ENCODE results near the gene IL1R1. TPM values are rescaled to one million over a fixed set of nuclear protein-coding genes. Genes with fewer than 3 reads are reported as not detected.
A peak's percentile ranks its signal among the peaks of the same experiment; 100 is the strongest.

Gene IL1R1
- total RNA-seq, 1 donor from 2014 or later, result 7.2 TPM

DNA sequence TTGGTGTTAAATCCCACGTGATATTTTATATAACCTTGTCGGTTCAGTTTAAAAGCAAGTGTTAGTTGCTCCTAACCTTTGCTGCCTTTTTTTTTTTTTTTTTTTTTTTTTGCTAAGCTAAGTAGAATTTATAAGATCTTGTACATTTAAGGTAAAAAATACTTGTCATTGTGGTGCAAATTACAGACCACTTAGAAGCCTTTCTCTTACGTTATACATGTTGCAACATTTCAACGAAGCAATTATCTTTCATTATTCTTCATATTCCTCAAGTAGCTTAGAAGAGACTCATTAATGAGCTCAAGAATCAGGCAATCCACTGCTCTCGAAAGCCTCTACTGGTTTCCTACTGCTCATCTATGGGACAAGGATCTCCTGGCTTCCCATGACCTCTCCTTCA is 29.4 kb downstream of the IL1R1 start:
- DNase-seq (ENCODE audit: low read depth in 2 of 2), result no peak

DNA sequence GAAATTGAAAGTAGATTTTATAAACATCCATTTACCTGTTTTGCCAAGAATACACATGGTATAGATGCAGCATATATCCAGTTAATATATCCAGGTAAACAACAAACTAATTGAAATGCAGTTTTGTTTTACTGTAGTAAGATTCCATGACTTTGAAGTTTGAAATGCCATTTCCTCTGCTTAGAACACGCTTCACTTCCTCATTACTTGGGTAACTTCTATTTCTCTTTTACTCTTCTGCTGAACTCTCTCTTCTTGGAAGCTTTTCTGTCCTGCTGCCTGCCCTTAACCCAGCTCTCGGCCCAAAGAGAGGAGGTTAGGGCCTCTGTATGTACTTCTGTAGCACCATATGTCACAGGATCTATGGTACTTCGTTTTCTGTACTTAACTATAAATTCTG is 30.2 kb downstream of the IL1R1 start:
- DNase-seq (ENCODE audit: low read depth in 2 of 2), result no peak

DNA sequence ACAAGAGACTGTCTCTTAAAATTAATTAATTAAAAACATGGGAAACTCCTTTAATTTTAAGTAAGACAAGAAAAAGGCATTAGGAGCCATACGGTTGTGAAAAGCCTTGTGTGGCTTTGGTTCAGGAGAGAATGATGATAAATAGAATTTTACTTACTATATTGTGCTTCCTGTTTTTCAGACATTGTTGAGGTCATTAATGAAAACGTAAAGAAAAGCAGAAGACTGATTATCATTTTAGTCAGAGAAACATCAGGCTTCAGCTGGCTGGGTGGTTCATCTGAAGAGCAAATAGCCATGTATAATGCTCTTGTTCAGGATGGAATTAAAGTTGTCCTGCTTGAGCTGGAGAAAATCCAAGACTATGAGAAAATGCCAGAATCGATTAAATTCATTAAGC is 33.6 kb downstream of the IL1R1 start:
- DNase-seq (ENCODE audit: low read depth in 2 of 2), result no peak

DNA sequence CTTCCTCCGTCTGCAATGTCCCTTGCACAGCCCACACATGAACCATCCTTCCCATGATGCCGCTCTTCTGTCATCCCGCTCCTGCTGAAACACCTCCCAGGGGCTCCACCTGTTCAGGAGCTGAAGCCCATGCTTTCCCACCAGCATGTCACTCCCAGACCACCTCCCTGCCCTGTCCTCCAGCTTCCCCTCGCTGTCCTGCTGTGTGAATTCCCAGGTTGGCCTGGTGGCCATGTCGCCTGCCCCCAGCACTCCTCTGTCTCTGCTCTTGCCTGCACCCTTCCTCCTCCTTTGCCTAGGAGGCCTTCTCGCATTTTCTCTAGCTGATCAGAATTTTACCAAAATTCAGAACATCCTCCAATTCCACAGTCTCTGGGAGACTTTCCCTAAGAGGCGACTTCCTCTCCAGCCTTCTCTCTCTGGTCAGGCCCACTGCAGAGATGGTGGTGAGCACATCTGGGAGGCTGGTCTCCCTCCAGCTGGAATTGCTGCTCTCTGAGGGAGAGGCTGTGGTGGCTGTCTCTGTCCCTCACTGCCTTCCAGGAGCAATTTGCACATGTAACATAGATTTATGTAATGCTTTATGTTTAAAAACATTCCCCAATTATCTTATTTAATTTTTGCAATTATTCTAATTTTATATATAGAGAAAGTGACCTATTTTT is 35.4 kb downstream of the IL1R1 start:
- no peak for DNase-seq (ENCODE audit: low read depth in 2 of 2)

DNA sequence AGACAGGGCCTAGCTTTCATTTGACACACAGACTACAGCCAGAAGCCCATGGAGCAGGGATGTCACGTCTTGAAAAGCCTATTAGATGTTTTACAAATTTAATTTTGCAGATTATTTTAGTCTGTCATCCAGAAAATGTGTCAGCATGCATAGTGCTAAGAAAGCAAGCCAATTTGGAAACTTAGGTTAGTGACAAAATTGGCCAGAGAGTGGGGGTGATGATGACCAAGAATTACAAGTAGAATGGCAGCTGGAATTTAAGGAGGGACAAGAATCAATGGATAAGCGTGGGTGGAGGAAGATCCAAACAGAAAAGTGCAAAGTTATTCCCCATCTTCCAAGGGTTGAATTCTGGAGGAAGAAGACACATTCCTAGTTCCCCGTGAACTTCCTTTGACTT is 36.5 kb downstream of the IL1R1 start:
- DNase-seq (ENCODE audit: low read depth in 2 of 2), result no peak

DNA sequence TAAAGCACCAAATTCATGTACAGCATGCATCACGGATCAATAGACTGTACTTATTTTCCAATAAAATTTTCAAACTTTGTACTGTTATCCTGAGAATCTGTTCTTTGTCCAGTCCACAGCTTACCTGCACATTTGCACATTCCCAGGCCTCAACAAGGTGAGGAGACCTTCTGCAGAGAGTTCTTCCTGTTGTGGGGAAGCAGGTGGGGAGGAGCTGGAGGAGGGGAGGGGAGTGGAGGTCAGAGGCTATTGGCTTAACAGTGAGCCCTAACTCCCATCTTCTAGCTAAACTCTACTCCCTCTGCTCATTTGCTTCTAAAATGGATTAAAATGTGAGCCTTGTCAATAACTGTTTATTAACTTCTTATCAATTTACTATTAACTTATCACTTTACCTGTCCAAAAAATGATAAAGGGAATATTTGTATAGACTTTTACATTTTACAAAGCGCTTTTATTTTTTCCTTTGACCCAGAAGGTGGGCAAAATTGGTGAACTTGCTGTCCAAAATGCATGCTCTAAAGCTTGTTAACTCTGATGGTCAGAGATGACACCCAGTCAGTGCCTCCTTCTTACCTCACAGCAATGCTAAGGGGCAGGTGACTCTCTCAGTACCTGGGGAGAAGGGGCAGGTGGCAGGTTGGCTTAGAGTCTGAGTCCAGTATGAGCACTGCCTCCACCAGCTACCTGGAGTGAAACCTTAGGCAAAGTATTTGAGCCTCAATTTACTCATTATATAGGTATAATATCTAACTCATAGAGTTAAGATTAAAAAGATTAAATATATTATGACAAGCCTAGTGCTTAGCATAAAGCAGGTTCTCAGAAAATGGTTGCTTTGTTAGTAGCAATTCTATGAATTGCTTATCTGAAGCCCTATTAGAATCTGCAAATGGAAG is 37.5 kb downstream of the IL1R1 start:
- DNase-seq (ENCODE audit: low read depth in 2 of 2), result no peak

DNA sequence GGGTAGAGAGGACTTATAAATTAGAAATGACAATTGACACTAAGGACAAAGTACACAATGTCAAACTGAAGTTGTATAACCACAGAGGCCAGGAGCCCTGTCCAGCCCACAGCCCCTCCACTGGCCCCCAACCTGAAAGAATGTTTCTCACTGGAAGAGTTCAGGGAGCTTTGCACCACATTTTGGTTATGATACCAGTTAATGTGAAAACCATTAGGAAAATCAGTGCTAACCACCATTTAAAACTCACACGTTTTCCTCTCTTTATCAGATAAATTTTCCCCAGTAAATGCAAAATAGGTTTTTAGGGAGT is 38.1 kb downstream of the IL1R1 start:
- DNase-seq (ENCODE audit: low read depth in 2 of 2), result no peak

DNA sequence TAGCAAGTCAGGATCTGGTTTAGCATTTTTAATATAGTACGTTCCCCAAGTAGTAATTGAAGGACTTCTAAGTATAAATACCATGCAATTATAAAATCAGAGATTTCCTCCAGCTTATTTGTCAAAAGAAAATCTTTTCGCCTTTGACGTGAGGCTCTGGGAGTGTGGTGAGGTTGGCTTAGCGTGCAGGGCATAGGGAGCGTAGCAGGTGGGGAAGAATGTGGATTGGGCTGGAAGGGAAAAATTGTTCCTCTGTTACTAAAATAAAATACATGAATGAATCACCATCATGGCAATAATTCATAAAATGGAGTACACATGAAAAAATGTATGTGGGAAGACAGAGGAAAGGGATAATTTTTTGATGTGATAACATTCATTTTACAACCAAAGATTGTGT is 38.8 kb downstream of the IL1R1 start:
- no peak for DNase-seq (ENCODE audit: low read depth in 2 of 2)

DNA sequence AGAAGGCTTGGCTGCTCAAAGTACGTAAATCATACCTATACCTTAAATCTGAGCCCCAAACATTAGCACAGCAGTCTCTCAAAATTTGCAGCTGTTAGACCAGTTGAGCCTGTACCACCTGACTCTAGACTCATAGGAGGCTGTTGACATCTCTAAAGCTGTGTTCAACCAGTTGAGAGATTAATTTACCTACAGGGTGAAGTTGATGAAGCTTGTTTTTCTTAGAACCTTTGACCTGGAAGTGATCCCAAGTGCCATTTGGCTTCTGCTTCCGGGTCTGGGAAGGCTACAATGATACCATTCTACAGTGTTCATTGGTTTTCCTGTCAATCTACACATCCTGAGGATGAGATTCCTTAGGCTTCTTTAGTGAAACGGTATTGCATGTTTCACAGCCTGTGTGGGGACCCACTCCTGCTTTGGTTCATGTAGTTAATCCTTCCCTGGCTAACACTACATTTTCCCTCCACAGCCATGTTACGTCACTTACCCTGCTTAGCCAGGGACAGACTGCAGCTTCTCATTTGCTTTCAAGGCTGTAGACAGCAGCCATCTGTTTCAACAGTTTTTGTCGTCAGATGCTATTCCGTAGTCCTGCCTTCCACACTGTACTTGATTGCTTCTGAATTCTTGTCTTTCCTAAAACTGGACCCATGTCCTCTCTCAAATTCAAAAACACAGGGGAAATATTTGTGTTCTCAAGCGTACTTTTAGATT is 39.5 kb downstream of the IL1R1 start:
- no peak for DNase-seq (ENCODE audit: low read depth in 2 of 2)

DNA sequence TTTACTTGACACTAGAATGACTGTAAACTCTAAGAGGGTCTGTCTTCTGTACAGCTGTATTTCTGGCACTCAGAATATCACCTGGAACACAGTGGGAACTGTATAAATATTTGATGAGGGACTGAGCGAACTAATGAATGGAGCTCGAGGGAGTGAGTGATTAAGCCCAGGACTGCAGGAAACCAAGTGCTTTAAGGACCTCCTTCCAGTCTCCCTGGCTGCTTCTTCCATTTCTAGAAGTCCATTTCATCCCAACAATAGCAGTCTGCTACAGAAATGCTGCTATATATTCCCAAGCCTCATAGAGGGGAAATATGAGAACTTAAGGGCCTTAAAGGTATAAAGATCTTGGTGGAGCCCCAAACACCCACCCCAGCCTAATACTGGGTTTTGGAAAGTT is 41.5 kb downstream of the IL1R1 start:
- DNase-seq (ENCODE audit: low read depth in 2 of 2), result no peak

DNA sequence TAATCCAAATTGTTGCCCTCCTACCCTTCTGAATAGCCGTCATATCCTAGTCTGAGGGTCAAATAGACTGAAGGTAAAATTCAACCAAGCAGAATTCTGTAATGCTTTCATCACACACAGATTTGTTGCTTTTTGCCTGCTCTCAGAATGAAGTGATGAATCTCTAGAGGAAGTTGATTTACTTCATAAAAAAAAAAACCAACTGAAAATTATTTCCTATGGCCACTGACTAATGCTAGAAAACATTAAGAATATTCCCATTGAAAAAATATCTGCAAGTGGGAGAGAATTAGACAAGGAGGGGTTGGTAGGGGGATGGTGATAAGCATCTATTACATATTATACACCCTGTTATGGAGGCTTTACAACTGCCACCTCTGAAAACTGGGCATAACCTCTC is 42.0 kb downstream of the IL1R1 start:
- no peak for DNase-seq (ENCODE audit: low read depth in 2 of 2)

DNA sequence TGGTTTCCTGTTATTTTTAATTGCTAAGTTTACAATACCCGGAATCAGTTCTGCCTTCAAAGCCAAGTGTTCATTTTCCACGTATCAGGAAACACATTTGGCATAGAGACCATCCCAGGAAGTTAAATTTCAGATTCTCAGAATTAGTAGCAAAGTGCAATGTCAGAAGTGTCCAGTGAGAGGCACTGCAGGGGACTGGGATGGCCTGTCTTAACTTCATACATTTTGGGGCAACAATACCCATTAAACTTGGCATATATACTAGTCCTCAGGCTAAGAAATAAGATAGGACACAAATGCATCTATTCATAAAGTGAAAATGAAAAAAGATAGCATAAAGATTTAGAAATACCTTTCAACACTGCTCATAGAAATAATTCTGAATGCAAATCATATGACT is 42.8 kb downstream of the IL1R1 start:
- peak; percentile 50 to 59 for DNase-seq (ENCODE audit: low read depth in 2 of 2)

DNA sequence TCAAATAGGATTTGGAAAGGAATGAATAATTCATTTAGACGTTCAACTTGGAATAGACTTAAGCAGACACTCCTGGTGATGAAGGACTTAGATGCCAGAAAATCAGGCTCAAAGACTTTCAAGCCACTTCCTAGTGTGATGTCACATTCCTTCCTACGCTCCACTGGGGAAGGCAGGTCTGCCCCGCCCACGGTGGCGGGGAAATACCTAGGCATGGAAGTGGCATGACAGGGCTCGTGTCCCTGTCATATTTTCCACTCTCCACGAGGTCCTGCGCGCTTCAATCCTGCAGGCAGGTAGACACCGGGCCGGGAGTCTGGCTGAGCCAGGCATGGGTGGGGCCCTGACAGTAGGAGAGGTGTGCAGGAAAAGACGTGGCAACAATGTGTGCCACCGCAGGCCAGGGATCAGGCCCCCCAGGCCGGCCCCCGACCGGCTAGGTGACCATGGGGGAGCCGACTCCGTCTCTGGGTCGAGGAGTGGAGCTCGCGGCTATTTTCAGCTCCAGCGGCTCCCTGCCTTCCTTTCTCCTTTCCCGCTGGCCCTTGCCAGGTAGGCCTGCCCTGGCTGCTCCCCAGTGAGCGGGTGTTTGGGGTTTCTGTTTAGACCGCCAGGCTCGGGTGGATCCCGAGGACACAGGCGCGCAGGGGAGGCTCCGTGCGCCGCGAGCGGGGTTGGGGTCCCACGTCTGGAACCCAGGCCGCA is 44.4 kb downstream of the IL1R1 start, which contains the start of gene IL1RL2:
TSS of gene IL1RL2 (plus strand) at position 233 of the 705 bp plus-strand sequence. CDS start 845 bp downstream, outside the sequence.
- no peak for DNase-seq (ENCODE audit: low read depth in 2 of 2)

DNA sequence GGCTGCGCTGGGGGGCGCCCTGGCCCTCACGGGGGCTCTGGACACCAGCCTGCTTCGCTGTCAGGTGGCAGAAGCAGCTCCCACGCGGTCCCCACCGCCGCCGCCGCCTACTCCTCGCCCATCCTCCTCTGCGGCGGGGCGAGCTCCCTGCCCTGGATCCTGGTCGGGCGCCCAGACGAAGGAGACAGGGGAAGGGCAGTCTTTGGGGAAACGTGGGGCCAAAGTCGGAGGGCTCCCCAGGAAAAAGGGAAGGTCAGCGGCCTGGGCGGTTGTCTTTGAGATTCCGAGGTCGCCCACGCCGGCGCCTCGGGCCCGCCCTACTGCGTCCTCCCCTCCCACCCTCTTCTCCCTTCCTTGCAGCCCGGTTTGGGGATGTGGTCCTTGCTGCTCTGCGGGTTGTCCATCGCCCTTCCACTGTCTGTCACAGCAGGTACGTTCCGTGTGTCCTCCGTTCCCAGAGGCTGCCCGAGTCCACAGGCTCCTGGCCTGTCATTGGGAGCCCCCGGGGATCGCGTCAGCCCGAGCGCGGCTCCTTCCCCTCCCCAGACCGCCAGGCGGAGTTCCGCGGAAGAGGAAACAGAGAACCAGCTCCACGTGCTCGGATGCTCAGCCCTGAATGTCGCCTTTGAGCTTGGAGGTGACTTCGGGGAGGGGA is 45.1 kb downstream of the IL1R1 start:
- DNase-seq (ENCODE audit: low read depth in 2 of 2), result peak in 1 of 2 donors; percentile 10

DNA sequence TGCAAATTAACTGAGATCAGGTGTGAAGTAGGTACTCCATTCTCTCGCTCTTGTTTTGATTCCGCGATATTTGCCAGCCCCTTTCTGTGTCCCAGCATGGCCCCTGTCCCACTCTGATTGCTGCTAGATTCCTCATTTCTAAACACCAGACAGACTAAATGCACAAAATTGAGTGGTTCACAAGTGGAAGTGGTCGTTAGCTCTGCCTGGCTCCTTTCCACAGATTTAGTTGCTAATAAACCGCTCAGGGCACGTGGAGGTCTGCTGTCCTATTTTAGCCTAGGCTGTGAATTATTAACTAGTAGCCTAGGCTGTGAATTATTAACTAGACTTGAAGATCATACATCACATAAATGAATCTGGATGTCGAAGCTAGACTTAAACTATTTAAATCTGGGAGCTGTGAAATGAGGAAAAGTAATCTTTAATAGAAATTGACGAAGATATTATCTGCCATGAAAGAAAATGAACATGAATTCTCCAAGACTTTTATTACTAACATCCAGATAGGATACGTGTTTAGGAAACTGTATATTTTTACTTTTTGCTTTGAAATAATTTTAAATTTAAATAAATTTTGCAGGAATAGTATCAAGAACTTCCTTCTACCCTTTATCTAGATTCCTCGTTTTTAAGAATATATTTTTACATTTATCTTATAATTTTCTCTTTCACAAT is 48.0 kb downstream of the IL1R1 start:
- no peak for DNase-seq (ENCODE audit: low read depth in 2 of 2)

DNA sequence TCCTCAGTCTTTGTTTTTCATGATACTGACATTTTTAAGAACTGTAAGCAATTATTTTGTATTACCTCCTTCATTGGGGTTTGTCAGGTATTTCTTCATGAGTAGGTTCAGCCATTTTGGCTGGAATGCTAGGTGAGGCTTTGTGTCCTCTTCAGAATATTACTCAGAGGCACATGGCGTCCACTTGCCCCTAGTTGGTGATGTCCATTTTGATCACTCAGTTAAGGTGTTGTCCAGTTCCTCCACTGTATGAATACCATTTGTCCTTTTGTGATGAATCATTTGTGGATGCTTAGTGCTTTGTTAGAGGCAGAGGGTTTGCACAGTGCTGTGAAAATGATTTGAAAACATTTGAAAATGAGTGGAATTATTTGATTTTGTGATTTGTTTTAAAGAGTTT is 49.0 kb downstream of the IL1R1 start:
- DNase-seq (ENCODE audit: low read depth in 2 of 2), result no peak

DNA sequence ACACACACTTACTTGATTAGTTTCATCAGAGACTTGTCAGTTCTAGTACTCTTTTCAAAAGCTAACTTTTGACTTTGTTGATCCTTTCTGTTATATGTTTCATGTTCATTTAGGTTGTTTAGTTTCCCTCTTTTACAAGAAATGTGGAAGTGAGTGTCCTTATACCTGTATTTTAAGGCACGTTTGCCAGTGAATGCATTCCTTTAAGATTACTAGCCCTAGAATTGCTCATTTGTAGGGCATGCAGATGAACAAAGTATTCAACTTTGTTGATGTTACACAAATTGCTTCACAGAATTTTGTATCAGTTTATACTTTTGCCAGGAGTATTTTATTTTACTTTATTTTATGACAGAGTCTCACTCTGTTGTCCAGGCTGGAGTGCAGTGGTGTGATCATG is 50.5 kb downstream of the IL1R1 start:
- DNase-seq (ENCODE audit: low read depth in 2 of 2), result no peak

DNA sequence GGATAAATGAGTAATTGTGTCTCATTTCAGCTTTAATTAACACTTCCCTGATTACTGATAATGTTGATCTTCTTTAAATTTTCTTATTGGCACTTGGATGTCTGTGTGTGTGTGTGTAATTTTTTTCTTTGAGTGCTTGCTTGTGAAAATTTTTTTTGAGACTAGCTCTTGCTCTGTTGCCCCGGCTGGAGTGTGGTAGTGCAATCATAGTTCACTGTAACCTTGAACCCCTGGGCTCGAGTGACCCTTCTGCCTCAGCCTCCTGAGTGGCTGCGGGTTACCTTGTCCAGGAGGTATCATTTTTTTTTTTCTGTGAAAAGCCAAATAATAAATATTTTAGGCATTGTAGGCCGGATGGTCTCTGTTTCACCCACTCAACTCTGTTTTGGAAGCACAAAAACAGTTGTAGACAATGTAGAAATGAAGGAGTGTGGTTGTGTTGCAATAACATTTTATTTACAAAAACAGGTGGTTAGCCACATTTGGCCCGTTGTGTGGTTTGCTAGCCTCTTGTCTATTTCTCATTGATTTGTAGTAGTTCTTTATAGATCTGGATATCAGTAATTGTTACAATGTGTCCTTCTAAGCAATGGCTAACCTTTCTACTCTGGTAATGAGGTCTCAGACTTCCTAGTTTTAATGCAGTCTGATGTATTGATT is 52.2 kb downstream of the IL1R1 start:
- DNase-seq (ENCODE audit: low read depth in 2 of 2), result no peak

DNA sequence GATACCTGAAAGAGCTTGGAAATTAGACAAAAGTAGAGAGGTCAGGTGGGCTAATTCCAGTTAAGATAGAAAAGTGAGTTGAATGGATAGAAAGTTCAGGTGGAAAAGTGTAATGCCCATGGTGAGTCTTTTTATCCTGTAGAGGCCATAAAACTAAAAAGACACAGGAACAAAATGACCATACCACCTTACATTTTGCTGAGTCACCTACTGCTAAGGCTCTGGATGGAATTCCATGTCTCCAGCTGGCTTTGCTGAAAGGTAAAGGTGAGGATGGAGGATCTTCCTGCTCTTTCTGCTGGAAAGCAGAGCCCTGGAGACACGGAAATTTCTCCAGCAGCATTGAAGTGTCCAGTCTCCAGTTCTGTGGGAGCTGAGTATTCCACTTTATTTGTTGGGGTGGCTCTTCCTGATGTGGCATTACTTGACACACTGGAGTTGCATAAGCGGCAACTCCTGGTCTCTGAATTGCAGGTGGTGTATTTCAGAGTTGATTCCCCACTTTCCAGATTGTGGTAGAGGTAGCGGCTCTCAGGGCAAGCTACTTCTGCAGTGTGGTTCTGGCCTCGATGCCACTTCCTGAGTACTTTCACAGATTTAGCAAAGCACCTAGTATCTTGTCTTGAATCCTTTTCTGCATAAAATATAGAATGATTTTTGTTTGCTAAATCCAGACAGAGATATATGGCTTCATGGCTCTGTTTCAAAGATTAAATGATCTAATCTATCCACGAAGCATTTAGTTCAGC is 55.0 kb downstream of the IL1R1 start:
- no peak for DNase-seq (ENCODE audit: low read depth in 2 of 2)

All from dermis microvascular lymphatic vessel endothelial cell (primary cell).